Stimulated activated naive CD4-positive, alpha-beta T cell treated with Interleukin-2 at 50 U/mL for 16 hours (primary cell): ENCODE measurements around the gene RAD51B.

ENCODE experiments used
- DNase-seq: peaks from one replicate; lab custom pipeline; 2025; lab: John Stamatoyannopoulos, UW

The RAD51B gene

DNA sequence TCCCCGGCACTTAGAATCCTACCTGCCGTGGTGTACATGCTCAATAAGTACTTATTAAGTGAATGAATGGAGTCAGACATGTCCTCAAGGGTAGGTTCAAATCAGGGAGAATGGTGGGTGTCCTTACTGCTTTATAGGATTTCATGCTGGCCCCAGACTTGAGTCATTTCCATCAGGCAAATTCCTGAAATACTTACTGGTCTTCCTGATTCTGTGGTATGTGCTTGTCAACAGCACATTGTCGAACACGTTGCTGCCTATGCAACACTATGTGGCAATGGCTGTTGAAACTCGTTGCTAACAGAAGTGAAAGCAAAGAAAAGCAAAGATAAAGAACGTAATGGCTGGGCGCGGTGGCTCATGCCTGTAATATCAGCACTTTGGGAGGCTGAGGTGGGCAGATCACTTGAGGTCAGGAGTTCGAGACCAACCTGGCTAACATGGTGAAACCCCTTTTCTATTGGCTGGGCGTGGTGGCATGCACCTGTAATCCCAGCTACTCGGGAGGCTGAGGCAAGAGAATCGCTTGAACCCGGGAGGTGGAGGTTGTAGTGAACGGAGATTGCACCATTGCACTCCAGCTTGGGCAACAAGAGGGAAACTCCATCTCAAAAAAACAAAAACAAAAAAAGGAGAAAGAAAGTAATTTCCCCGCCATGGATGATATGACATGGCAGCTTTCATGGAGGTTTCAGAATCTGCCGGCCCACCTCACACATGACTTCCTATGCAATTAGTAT lies 758.4 kb downstream of the RAD51B start:
- no peak for DNase-seq

DNA sequence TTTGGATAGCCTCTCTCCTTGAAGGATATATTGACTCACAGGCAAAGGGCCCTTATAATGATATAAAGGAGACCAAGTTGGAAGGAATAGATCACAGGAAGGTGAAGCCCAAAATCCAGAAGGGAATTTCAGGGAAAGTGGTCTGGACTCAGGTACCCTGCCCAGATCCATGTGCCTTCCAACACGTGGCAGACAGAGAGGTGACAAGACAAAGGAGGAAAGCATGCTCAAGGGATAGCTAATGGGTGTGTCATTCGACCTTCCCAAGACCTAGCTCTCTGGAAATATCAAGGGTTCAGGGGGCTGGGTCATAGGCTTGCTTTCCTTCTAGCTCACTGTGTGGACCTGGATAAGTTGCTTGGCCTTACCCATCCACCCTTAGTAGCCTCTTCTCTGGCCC lies 759.0 kb downstream of the RAD51B start:
- no peak for DNase-seq

DNA sequence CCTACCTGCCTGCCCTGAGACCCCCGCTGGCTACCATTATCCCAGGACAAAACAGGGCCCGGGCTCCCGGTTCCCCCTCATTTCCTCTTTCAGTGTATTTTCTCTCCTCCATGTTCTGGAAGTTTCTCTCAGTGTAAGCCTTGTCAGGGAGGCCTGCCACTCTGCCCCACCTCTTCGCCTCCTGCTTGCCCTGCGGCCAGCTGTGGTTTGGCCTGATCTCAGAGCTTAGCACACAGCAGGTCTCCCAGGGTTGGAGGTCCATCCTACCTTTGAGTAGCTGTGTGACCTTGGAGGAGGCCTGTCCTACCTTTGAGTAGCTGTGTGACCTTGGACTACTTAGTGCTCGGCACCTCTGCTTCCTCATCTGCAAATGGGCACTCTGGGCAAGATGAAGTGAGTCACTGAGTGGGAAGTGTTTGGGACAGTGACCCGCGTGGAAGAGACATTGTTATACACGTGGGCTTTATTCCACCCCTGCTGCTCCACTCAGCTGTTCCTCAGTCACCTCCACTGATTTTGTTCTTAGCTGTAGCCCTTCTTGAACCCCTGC lies 760.6 kb downstream of the RAD51B start:
- no peak for DNase-seq

DNA sequence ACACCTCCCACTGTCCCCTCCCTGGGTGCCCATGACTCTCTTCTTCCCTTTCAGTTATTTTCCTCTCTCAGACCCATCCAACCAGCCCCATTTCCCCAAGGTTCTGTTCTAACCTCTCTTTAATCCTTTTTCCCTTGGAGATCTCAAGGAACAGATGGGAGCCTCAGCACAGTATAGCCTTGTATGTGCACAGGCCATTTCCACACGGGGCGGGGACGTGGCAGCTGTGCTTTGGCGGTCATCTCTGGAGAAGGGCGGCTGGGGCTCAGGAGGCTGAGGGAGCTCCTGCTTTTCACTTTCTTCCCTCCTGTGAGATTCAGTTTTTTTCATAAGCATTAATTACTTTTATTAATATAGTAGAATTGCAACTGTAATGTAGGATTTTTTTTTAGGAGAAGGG lies 761.1 kb downstream of the RAD51B start:
- DNase-seq, result no peak

DNA sequence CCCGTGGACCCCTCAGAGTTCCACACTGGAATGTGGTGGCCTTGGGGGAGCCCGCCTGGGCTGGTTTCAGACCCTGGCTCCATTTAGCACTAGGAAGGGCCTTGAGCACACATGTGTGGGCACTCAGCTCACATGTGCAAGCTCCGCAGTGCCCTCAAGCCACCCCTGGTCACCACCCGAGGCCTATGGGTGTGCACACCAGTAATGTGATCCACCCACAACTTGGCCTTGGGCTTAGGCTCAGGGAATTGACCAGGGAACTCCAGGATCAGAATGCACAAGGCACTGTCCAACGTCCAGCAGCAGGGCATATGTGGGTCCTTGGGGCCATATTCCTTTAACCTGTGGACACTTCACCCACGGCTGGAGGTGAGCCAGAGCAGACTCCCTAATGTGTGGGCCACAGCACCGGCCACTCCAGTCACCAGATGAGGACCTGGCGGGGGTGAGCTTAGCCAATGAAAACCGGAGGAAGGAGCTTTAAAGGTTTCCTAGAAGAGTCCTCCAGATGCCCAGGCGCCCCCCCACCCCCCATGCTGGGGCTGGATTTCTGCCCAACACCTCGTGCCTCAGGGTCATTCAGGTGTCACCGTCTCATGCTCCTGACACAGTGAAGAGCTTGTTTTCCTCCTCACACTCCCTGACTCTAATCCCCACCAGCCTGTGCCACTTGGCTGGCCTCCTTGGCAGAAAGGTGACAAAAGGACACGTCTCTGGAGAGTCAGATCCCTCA lies 764.1 kb downstream of the RAD51B start:
- no peak for DNase-seq

DNA sequence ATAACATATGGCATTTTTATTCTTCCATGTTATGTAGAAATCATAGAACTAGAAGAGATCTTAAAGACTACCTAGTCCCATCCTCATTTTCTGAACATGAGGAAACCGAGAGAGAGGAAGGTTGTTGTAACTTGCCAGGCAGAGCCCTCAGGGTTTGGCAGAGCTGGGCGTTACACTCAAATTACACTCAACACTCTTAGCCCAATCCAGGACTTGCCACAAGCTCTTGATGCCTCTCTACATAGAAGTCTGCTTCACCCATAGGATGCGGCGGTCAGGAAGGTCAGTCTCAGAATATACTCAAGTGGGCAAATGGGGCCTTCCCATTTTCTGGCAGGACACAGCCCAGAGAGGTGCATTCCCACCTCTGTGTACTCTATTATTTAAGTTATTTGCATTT lies 765.2 kb downstream of the RAD51B start:
- no peak for DNase-seq

DNA sequence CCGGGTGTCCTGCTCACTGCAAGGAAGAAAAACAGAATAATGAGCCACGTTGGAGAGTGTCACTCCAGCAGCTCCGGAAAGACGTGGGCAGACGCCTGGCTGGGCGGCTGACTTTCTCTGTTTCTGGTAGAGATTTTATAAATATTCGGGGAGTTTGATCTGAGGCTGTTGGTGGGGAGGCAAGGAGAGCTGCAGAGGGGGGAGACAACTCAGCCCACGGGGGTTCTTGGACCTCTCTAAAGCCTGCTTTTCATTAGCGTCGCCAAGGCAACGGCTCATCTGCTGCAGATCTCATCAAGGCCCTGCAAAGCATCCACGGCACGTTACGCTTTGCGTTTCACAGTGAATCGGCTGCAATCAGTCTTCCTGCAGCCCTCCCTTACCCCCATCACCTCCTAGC lies 766.1 kb downstream of the RAD51B start:
- no peak for DNase-seq

DNA sequence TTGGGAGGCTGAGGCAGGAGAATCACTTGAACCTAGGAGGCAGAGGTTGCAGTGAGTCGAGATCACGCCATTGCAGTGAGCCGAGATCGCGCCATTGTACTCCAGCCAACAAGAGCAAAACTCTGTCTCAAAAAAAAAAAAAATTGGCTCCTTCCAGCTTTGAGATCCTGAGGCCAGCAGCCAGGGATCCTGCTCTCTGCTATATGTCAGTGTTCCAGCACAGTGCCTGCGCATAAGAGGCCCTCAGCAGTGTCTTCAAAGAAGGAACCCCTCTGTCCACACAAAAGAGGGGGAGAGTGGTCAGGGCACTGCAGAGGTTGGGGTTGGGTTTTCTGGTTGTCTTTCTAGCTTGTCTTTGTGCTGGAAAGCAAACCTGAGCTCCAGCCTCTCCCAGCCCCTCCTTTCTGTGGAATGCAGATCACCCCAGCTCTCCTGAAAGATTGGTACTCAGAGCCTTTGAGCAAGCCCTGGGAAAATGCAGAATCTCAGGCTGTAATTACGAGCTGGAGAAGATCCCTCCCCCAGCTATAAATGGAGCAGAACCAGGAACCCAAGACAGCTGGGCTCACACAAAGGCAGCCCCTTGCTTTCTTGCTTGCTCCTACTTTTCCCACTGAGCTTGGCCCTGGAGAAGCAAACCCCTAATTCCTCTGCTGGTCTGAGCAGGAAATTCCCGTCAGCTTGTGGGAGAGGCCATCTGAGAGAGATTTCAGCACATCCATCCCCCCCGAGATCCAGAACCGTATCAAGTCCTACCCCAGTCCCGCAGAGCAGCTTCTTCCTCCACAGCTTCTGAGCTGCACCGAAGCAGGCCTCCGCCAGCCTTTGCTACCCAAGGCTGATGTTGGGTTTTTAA lies 767.5 kb downstream of the RAD51B start:
- no peak for DNase-seq

DNA sequence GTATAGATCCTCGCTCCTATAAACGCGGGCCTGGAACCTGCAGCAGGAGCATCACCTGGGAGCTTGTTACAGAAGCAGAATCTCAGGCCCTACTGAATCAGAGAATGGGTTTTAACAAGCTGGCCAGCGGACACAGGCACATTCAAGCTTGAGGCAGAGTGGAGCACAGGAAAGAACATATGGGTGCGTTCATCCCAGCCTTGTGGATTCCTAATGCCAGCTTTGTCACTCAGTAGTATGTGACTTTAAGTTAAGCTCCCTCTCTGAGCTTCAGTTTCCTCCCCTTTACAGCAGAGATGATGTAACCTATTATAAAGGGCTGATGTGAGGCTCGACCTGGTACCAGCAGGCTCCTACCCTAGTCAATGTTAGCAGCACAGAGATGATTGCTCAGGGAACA lies 768.4 kb downstream of the RAD51B start:
- no peak for DNase-seq

DNA sequence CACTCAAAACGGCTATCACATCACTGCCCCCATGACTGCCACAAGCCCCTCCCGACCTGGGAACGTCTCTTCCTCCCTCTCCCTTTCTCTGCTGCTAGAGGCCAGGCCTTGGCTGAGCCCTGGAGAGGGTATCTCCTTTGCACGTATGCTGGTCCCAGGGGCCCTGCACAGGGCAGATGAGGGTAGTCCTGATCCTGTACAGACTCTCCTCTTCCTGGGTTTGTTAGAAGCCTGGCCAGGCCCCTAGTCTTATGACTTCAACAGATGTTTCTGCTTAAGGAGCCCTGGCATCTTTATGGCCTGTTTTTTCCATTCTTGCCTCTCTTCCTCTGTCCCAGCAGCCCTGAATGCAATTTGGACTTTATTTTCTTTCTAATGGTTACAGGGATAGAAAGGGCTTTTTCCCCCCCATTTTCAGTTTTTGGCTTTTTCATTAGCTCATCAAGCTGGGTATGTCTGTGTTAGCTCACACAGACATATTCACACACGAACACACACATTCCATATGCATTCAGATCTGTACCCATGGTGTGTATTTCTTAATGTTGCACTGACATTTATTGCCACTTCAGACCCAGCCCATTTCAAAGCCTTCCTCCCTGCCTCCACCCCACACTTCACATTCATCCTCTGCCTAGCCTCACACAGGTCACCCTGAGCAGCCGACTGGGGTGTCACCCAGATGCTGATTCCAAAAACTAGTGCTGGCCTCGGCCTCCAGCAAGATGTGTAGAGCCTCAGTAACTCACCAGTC lies 770.0 kb downstream of the RAD51B start:
- DNase-seq, result no peak

DNA sequence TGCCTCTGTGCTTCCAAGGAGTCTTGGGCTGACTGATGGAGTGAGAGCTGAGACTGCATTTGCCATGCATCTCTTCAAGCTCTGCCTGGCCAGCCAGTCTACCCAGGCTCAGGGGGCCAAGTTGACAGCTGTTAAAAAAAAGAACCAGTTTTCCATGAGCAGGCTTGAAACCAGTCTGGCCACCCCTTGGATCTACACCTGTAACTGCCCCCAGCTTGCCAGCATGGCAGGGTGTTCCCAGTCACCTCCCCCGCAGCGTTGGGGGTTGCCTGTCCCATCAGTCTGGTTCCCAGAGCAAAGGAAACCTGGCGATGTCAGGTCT lies 770.6 kb downstream of the RAD51B start:
- DNase-seq, result no peak

DNA sequence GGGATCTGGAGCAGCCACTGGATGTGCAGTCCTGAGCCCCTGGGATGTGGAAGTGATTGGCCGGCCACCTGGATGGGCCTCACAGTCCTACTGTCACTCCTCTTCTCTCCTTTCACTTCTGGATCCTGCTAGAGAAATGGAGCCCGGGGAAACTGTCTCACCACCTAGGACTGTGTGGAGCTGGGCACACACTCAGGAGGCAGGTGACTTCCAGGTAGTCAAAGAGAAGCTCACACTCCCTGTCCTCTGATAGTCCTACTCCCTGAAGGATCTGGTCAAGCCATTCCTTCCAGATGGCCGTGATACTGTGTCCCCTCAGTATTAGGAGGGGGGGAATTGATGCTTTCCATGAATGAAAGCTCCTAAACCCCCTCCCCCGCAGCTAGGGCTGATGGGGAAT lies 772.2 kb downstream of the RAD51B start:
- no peak for DNase-seq

DNA sequence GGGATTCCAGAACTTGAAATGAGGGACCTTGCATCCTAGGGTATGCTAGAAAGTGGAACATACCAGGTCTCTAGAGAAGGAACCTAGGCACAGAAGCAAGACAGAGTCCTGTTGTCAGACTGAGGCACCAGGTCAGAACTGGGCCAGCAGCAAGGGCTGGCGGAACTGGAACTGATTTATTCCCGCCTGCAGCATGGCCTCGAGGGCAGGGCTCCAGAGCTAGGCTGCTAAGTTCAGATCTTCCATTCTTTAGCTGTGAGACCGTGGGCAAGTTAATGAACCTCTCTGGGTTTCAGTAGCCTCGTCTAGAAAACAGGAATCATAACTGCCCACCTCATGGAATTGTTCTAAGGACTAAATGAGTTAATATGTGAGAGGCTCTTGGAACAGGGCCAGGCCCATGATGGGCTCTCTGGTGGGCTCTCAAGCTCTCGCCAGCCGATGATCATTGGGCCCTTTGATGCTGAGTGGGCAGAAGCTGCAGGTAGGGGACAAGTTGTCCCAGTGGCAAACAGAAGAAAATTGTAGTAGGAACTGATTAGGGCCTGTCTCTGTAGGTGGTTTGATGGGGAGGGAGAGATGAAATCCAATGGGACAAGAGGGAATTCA lies 773.5 kb downstream of the RAD51B start:
- DNase-seq, result no peak

DNA sequence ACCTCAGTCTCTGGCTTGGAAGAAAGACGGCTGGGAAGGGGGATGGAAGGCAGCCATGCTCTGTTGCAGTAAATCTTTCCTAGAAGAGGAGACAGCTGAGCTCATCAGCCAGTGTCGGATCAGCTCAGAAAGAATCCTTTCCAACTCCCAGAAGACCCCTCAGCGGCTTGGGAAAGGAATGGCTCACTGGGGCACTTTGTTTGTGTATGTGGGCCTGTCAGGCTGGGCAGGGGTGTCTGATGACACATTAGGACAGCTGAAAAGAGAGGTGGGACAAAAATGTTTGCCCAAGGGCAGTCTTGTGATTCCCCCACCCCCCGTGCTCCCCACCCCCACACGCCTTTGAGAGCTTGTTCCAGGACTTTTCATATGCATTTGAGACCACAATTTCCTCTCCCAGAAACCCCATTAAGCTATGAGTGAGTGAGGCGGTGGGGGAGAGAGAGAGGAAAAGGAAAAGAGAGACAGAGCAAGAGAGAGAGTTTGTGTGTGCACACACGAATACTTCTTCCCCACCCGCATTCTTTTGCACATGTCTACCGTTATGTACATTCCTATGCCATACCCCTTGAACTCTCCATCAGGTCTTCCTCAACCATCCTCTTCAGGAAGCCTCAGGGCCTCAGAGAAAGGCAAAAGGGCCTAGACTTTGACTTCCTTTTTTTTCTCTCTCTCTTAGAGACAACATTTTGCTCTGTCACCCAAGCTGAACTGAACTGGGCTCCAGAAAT lies 774.4 kb downstream of the RAD51B start:
- no peak for DNase-seq

DNA sequence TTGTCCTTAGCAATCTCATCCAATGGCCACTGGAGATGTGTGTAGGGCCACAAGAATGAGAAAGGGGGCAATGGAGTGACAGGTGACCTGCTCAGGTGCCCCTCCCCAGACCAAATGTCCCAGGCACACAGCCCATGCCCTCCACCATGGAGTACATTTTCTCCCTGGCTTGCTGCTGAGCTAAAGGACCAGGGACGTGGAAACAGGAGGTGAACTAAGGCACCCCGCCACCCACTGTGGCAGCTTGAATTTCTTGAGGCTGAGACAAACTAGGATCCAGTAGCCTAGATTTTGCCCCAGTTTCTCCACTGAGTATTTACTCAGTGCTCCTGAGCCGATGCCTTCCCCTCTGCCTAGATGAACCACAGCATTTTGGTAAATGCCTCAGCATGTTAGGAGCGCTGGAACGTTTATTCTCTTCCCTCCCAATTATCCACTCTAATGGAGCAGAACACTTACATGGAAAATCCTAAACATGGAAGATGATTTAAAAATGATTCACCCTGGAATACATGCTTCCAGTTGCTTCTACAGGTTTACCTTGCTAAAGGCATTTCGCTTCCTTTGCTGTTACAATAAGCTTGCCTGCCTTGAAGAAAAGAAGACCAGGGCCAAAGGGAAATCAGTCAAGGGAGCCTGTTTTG lies 775.3 kb downstream of the RAD51B start:
- DNase-seq, result no peak

DNA sequence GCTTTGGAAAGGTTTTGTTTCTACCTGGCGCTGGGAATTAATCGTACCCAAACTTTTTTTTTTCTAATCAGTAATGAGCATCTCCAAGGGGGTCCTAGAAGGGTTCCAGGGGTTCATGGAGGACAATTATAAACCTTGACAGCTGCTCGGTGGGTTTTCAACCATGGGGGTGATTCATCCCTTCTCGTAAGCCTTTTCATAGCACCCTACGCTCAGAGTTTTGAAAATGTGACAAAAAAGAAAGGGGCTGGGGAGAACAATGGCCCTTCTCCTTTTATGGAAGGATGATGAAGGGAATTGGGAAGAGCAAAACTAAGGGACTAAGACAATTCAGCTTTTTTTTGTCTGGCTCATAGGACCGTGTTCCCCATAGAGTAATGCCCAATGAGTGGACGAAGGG lies 776.6 kb downstream of the RAD51B start:
- DNase-seq, result no peak

DNA sequence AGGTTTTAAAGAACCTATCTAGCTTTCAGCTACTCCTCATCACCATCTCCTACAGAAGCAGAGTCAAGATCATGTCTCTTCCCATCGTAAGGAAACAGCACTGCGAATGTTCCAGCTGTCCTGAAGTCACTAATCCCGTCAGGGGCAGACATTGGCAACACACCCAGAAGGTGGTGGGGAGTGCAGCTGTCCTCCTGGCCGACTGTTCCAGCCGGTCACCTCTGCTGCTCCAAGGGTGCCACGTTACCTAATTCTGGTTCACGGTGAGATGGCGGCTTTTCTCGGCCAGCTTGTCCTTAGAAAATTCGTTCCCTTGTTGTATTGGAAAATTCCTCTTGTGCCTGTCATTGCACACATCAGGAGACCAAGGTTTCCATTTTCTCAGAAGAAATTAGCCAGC lies 777.1 kb downstream of the RAD51B start:
- no peak for DNase-seq

DNA sequence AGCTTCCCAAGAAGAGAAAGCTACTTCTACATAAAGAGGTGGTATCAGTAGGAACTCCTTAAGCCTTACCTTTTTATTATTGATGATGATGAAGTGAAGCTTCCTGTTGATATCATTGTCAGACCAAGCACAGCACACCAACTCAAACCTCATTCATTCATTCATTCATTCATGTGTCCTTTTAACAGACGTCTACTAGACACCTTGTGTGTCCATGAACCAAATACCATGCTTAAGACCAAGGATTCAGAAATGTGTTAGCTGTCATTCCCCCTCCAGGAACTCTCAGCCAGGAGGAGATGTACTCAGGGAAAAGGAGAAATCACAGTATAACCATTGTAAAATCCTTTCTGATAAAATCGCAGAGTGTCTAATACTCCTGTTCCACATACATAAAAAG lies 778.5 kb downstream of the RAD51B start:
- no peak for DNase-seq

DNA sequence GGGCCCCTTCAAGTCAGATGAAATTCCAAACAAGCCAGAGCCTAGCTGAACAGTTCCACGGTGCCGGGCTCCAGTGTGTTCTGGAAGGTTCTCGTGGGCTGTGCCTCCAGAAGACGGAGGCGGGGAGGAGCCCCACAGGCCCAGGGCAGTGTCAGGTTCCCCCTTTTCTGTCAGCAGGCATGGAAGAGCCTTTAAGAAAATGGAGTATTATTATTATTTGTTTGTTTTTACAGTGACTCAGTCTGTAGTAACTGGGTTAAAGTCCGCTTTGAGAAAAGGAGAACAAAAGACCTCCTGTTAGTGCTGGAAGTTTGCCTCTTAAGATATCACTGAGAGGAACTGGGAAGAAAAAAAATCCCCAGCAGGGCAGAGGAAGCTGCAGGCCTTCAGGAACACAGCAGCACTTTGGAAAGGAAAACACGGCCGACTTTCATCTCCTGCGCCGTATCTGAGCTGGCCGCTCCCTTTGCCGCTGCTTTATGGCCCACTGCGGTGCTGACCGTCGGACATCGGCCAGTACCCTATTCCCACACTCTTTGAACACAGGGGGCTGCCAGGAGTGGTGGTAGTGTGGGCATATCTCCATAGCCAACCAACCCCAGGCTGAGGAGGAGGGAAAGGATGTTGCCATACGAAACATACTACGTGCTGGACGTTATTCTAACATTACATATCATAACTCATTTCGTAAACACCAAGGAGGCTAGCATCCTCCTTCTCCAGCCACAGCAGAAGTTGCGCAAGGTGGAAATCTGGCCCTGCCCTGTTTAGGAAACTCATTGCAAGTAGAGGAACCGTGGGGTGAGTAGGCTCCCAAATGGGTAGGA lies 779.3 kb downstream of the RAD51B start:
- no peak for DNase-seq
